Measurements from ENCODE around the gene FOXP4. TPM values are rescaled to one million over a fixed set of nuclear protein-coding genes. Genes with fewer than 3 reads are reported as not detected.

The FOXP4 gene
- total and polyA plus RNA-seq, 2 of the 13 experiments (the other 11 are each of a cell fraction or from before 2014, with no cell fraction given): 11.0 to 12.4 TPM

GRCh38 chr6:41512146-41512701 is 34.0 kb upstream of the FOXP4 start (continued):
- TF ChIP-seq POGK (CRISPR knock-in tag; conservative IDR thresholded peaks at IDR 0.05) (no peak), NKX3-1 (CRISPR knock-in tag; IDR thresholded peaks at IDR 0.05) (no peak), HNF1A (IDR thresholded peaks at IDR 0.05; ENCODE audit: low read depth) (no peak), HNF1A (CRISPR knock-in tag; IDR thresholded peaks at IDR 0.05; ENCODE audit: borderline replicate concordance) (0 out of 2 replicates have a peak, but pooled peaks have one; percentile 23), JUN (CRISPR knock-in tag; IDR thresholded peaks at IDR 0.05) (0 out of 2 replicates have a peak, but pooled peaks have one; percentile 19)

- H3K4me1 ChIP-seq (ENCODE audit: insufficient read depth, low read length): peaks cover 76% of the 10 kb centered on the region
- H3K4me2 ChIP-seq (ENCODE audit: low read depth, low read length): no peak overlapping the region
- no peaks in the 10 kb centered on the region for H3K27me3 ChIP-seq (ENCODE audit: control insufficient read depth in 1 of 2, insufficient read depth in 2 of 2, low read length in 2 of 2)
- no peak for FAIRE-seq
- H3K79me2 ChIP-seq (ENCODE audit: insufficient read depth, low read length): no peaks in the 10 kb centered on the region
- no peak overlapping the region for H2AFZ ChIP-seq (ENCODE audit: low read length)
- H4K20me1 ChIP-seq (ENCODE audit: insufficient read depth, low read length): no peaks in the 10 kb centered on the region
- H3K27ac ChIP-seq (ENCODE audit: extremely low read length, insufficient read depth, low read length): no peak overlapping the region
- in situ Hi-C loops (cut with HindIII; ENCODE audit: extremely low pct_ligation_motif_present, low pct_unique_long_range_greater_than_20kb) (no loop called here), intact Hi-C loops (cut with micrococcal nuclease; ENCODE audit: unreplicated experiment) (no loop called here)
- no peaks in the 10 kb centered on the region for H3K36me3 ChIP-seq (replicated peaks in 1 of 2; ENCODE audit: control insufficient read depth in 1 of 2, insufficient read depth in 2 of 2, low read length in 2 of 2)
- WGBS (ENCODE audit: low lambda C conversion rate): 89% methylated on average over 6 of the region's 6 CpGs
- no peak overlapping the region for H3K4me3 ChIP-seq (replicated peaks in 1 of 3; ENCODE audit: insufficient read depth in 1 of 3, low read depth in 2 of 3, low read length in 3 of 3)
- BruUV-seq (replicated peaks): no TSS peak
- ChIA-PET POLR2A (interaction anchor here (2.7 to 9.4 kb wide), 3 partner anchors 9 to 62 kb away, joined by 16 to 187 read pairs (median 28); no protein-coding TSS in a partner anchor), CTCF (ENCODE audit: low intra/inter-chr PET ratio, low total read pairs) (no interaction called here)
- ATAC-seq: no peak
- H3K9ac ChIP-seq (ENCODE audit: insufficient read depth, low read depth, low read length): no peak overlapping the region
- DNase-seq (ENCODE audit: low spot score): no peak
- no peaks in the 10 kb centered on the region for H3K9me3 ChIP-seq (ENCODE audit: low read length)
- TF ChIP-seq KLF15 (CRISPR knock-in tag; IDR thresholded peaks at IDR 0.05; ENCODE audit: borderline replicate concordance) (no peak), JUN (CRISPR knock-in tag; IDR thresholded peaks at IDR 0.05) (no peak), JUNB (CRISPR knock-in tag; IDR thresholded peaks at IDR 0.05; ENCODE audit: borderline replicate concordance) (no peak), ZBTB26 (CRISPR knock-in tag; IDR thresholded peaks at IDR 0.05; ENCODE audit: borderline replicate concordance) (no peak), ZNF639 (CRISPR knock-in tag; conservative IDR thresholded peaks at IDR 0.05) (no peak), DMAP1 (CRISPR knock-in tag; IDR thresholded peaks at IDR 0.05) (no peak), ZNF350 (CRISPR knock-in tag; IDR thresholded peaks at IDR 0.05; ENCODE audit: borderline replicate concordance, low read depth) (no peak), REPIN1 (CRISPR knock-in tag; IDR thresholded peaks at IDR 0.05; ENCODE audit: borderline replicate concordance, low read depth) (no peak), NFYC (CRISPR knock-in tag; IDR thresholded peaks at IDR 0.05) (no peak), HOXA7 (CRISPR knock-in tag; IDR thresholded peaks at IDR 0.05) (no peak), SMYD3 (CRISPR knock-in tag; IDR thresholded peaks at IDR 0.05) (no peak)
Measured at GRCh38 chr6:41515995-41516394, 30.2 kb upstream of the FOXP4 start.

Data from HepG2 (cell line).